Dermis blood vessel endothelial cell (primary cell): ENCODE data around the gene GTF2F1. TPM values are rescaled to one million over a fixed set of nuclear protein-coding genes. Genes with fewer than 3 reads are reported as not detected.
"Not testable (repeated sequence)": the region's sequence is repeated elsewhere in the genome, so short reads cannot be mapped to it uniquely, and the experiment has no call there.

Experiments used
- DNase-seq: peaks from one replicate; pipeline ENCODE4 v3.0.0; 2010
- total RNA-seq: library from RNA; depleted of rRNA; stranded (reverse); fragments of >200 nt; gene quantifications from 2 replicates; pipeline ENCODE4 v1.2.3, GENCODE V29; 2014

Gene GTF2F1, protein sequence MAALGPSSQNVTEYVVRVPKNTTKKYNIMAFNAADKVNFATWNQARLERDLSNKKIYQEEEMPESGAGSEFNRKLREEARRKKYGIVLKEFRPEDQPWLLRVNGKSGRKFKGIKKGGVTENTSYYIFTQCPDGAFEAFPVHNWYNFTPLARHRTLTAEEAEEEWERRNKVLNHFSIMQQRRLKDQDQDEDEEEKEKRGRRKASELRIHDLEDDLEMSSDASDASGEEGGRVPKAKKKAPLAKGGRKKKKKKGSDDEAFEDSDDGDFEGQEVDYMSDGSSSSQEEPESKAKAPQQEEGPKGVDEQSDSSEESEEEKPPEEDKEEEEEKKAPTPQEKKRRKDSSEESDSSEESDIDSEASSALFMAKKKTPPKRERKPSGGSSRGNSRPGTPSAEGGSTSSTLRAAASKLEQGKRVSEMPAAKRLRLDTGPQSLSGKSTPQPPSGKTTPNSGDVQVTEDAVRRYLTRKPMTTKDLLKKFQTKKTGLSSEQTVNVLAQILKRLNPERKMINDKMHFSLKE
- total RNA-seq = 41.4 and 74.5 TPM in 2 replicates

DNA sequence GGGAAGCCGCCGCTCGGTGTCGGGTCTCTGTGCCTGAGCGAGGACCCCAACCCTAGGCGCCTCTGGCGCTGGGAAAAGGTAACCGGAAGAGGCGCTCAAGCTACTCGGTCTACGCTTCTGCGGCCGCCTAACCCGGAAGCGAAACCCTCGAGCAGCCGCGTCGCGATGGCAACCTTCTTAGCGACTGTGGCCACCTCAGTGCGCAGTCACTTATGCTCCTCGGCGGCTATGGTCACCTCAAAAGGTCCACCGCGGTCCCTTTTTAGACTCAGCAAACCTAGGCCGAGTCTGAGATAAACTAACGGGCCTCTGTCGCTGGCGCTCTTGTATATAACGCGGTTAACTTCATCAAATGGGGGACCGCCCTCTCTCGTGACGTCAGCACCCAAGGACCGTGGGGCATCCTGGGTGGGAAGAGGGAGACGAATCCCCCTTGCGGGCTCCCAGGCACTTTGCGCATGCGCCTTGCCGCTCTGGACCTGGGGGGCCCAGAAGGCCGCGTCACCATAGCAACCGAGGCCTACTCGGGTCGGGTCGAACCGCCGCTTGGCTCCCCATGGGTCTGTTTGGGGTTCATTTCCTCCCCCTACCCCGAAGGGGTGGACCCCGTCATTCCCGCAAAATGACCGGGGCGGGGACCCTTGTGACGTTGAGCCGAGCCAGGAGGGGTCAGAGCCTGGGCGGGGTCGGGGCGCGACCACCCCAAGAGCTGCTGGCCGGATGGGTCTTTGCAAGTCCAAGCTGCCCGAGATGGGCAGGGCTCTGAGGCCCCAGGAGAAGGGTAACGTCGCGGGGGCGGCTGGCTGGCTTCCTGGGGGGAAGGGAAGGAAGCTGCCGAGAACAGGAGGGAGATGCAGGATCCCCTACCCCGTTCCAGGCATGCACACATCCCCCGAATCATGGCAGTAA is at the start of gene GTF2F1:
Gene GTF2F1 (minus strand): TSS at position 91 of the 909 bp plus-strand sequence. CDS start 169 bp downstream, outside the sequence.
- peak; percentile 94 for DNase-seq

- no peak for DNase-seq
Measured at GRCh38 chr19:6442087-6442688, 49.2 kb upstream of the GTF2F1 start.

DNA sequence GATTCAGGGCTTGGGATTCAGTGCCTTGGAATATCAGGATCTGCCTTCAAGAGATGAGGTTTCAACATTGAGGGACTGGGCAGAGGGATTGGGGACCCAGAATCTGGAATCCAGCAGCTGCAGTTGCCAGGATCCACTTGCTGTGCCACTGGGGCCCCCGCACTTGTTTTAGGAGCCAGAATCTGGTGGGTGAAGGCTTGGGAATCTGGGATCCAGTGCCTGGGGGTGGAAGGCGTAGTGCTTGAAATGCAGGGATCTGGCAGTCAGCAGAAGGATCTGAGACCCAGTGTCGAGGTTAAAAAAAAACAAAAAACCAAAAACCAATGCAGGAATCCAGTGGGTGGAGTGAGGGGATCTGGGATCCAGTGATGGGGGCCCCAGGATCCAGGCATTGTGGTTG is 47.9 kb upstream of the GTF2F1 start:
- no peak for DNase-seq

GRCh38 chr19:6439743-6440142 is 46.8 kb upstream of the GTF2F1 start:
- DNase-seq = no peak

- DNase-seq = no peak
Measured at GRCh38 chr19:6433663-6434062, 40.7 kb upstream of the GTF2F1 start, which contains the start of gene SLC25A41. TSS of gene SLC25A41 (minus strand) at chr19:6433763. CDS start at chr19:6433693, 70 bp downstream.

DNA sequence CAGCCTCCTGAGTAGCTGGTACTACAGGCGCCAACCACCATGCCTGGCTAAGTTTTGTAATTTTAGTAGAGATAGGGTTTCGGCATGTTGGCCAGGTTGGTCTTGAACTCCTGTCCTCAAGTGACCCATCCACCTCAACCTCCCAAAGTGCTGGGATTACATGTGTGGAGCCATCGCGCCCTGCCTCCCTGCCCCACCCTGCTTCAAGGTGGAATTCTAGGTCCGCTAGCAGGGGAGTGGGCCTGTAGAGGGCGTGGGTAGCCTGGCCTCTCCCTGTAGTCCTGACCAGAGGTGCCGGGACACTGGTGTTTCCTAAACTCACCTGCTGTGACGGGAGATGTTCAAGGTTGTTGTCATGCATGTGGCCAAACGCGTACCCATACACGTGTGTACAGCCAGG is 40.2 kb upstream of the GTF2F1 start:
- DNase-seq = no peak

DNA sequence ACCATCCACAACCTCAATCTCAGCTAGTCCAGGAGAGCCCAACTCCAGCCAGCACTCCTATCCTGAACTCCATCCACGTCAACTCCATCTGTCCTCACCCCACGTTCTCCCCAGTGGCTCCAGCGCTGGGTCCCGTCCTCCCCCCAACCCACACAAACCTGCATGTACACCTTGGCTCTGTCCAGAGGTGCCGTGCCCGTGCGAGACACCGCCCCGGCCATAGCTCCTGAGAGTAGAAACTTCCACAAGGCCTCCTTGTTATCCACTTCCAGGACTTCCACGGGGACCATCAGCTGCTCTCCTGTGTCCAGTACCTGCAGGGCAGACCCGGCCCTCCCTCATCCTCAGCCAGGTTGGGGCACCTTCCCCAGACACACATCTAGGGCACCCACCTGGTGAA is 38.9 kb upstream of the GTF2F1 start:
- no peak for DNase-seq

DNA sequence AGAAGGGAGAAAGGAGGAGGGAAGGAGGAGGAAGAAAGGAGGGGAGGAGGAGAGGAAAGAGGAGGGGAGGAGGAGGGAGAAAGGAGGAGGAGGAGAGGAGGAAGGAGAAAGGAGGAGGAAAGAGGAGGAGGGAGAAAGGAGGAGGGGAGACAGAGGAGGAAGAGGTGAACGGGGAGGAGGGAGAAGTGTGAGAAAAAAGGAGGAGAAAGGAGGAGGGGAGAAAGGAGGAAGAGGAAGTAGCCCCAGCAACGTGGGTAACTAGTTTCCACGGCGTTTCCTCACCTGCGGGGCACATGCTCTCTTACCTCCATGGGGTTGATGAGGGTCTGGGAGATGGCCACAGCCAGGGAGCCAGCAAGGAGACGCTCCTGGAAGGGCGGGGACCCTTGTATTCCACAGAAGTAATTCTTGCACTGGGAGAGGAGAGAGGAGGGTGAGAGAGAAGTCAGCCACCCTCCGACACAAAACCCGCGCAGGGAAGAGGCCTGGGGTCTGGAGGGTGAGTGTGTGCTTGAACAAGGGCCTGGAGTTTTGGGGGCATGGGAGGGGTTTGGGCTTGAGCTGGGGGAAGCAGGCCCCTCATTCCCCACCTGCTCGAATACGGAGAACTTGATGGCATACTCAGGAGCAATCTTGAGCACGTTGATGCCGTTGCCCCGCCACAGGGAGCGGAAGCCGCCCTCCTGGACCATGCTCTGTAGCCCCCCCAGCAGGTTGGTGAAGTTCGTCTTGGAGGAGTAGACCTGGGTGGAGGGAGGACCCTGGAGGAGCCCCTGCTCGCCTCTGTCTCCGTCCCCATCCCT is 36.7 kb upstream of the GTF2F1 start:
- no peak for DNase-seq

DNA sequence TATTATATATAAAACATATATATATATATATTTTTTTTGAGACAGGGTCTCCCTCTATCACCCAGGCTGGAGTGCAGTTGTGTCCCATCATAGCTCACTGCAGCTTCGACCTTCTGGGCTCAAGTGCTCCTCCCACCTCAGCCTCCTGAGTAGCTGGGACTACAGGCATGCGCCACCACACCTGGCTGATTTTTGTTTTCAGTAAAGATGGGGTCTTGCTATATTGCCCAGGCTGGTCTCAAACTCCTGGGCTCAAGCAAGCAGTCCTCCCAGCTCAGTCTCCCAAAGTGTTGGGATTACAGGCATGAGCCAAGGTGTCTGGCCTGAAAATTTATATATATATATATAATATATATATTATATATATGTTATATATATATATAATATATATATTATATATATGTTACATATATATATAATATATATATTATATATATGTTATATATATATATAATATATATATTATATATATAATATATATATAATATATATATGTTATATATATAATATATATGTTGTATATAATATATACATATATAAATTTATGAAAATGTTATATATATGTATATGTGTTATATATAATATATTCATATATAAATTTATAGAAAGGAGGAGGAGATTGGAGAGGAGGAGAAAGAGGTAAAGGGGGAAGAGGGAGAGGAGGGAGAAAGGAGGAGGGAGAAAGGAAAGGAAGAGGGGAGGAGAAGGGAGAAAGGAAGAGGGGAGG is 35.9 kb upstream of the GTF2F1 start:
- not testable (repeated sequence) for DNase-seq

DNA sequence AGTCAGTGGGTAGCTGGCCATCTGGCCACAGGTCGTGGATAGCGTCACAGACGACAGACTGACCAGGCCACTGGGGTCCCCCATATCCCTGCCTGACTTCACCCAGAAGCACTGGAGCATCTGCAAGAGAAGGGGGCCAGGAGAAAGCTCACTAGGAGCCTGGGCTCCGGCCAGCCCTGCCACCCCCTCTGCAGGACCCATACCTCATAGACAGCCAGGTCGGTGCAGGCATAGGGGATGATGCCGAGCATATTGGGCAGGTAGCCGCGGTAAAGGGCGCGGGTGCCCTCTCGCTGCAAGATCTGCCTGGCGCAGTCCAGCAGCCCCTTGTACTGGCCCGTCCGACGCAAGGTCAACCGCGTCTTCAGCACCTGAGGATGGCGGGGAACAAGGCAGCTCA is 34.2 kb upstream of the GTF2F1 start:
- no peak for DNase-seq

DNA sequence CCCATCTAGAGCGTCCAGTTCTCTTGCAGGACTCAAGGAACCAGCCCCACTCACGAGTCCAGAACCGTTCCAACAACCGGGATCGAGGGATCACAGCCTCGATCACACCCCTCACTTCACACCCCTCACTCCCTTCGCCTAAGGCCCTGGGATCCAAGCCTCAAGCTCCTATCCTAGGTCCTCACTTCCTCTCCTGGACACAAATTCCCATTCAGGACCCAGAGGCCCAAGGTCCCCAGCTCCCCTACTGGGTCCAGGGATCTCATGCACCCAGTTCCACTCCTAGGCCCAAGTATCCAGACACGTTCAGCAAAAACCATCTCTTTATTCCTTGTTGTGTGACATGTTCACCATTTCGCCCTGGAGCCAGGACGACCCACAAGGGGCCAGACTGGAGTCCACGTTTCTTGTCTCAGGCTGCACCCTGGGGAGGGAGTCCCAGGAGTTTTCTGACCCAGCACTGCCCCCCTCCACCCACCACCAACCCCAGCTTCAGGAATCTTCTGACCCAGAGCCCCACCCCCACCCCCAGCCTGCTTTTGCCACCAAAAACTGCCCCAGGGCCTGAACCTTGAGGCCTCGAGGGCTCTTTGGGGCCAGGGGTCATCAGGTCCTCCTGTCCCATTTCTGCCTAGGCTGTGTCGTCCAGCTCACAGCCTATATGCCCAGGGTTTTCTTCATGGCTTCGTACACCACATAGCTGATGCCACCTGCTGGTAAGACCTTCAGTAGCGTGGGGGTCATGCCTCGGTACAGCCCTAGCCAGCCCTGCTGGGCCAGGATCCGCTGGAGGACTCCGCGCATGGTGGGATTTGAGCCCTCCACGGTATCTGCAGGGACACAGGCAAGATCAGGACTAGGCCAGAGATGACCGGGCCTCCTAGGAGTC is 33.0 kb upstream of the GTF2F1 start:
- peak; percentile 28 for DNase-seq

GRCh38 chr19:6424939-6425731 is 32.2 kb upstream of the GTF2F1 start:
- DNase-seq = peak; percentile 100

GRCh38 chr19:6424195-6424938 is 31.4 kb upstream of the GTF2F1 start, which contains the start of gene KHSRP:
TSS of gene KHSRP (minus strand) at chr19:6424811. CDS start at chr19:6424701, 110 bp downstream.
- DNase-seq = peak; percentile 41

DNA sequence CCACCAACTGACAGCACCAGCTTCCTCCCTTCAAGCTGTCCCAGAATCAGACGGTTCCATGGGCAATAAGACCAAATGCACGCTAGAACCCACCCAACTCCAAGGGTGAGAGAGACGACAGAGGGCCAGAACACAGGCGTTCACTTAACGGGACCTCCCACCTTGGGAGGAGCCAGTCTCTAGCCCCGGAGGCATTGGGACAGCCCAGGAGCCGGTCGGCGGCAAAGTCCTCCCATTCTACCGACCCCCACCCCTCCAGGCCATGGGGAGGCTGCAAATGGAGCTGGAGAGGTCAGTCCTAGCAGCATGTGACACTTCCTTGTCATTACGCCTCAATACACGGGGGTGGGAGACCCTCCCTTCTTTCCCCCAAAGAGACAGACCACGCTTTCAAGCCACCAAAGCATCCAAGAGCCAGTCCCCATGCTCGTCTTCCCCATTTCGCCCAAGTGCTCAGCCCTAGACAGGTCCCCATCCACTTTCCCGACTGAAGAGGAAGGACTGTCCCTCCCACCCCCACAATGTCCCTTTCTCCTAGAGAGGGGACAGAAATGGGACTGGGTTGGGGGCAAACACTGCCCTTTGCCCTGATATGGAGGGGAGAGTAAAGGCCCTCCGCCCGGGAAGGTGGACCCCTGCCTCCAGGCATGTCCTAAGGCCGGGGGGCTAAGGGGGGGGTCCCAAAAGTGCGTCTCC is 30.7 kb upstream of the GTF2F1 start:
- DNase-seq = peak; percentile 71

DNA sequence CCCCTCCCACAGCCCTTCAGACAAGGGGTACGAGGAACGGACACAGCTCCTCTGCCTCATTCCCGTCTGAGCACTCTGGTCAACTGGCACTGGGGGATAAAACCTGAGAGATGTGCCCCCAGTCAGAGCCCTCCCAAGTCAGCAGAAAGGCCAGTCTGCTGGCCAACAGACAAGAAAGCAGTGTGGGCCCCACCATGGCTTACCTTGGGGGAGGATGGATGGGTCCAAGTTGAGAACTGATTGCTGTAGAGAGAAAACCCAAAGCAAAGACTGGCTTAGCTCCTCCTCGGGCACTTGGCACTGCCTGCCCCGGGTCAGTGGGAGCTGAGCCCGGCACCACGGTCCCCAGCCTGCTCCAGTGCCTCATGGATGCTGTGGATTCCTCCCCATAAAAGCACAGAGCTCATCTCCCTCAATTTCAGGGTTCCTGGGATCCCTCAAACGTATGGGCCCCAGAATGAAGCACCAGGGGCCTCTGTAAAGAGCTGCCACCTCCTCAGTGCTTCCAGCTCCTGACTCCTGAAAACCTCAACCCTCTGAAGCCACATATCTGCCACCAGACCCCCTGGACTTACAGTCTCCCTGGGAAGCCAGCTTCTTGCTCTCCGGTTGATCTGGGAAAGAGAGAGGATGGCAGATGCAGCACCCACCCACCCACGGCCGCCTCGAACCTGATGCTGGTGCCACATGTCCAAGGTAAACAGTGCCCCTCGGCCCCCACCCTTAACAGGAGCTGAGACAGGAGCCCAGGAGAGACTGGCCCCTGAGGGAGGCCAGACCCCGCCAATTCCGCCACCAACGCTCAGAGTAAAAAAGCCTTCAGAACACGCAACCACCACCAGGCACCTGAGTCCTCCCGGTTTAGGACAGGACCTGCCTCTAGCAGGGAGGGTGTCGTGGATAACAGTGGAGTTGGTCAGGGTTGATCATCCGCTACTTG is 28.4 kb upstream of the GTF2F1 start:
- no peak for DNase-seq

- DNase-seq = no peak
Measured at GRCh38 chr19:6418562-6418932, 25.6 kb upstream of the GTF2F1 start.
